Keratinocyte (primary cell): ENCODE measurements around the gene TRIM54. TPM values are rescaled to one million over a fixed set of nuclear protein-coding genes. Genes with fewer than 3 reads are reported as not detected.

Experiments
- DNase-seq: peaks from one replicate; pipeline ENCODE4 v3.0.0-alpha.2; 2011; ENCODE audit warnings: low read depth, missing footprints, low spot score
- FAIRE-seq: peaks from 2 replicates; lab custom pipeline; 2011; peaks lifted over from hg19 to GRCh38; lab: Jason Lieb, UNC
- H2AFZ ChIP-seq: 2 replicates; pipeline ENCODE4 v1.6.0; 2012; ENCODE audit warnings: low read length, control low read depth, inconsistent platforms; ENCODE audit not compliant: control insufficient read depth
- H3K27ac ChIP-seq: 2 replicates; pipeline ENCODE4 v1.5.1; 2011; ENCODE audit warnings: low read length; ENCODE audit not compliant: control insufficient read depth, insufficient read depth
- H3K27me3 ChIP-seq: 3 replicates; pipeline ENCODE4 v1.6.0; 2011; ENCODE audit warnings: low read length; ENCODE audit not compliant: control insufficient read depth, insufficient read depth; ENCODE audit errors: extremely low read depth
- H3K36me3 ChIP-seq, 2 experiments: 2 replicates in 1 of 2; 3 replicates in 1 of 2; pipeline ENCODE4 v1.5.1; 2011; ENCODE audit warnings: low read length in 2 of 2, mild to moderate bottlenecking in 1 of 2; ENCODE audit not compliant: control insufficient read depth in 2 of 2, insufficient read depth in 2 of 2; ENCODE audit errors: extremely low read depth in 1 of 2
- H3K4me1 ChIP-seq: 3 replicates; pipeline ENCODE4 v1.5.1; 2011; ENCODE audit warnings: low read length; ENCODE audit not compliant: control insufficient read depth, insufficient read depth; ENCODE audit errors: extremely low read depth
- H3K4me2 ChIP-seq: 3 replicates; pipeline ENCODE4 v1.6.0; 2011; ENCODE audit warnings: low read depth, low read length; ENCODE audit not compliant: control insufficient read depth, insufficient read depth; ENCODE audit errors: extremely low read depth
- H3K4me3 ChIP-seq, 3 experiments: fragments of 200-600 bp in 1 of 3; sonication (generic) in 1 of 3; 2 replicates in 2 of 3; 3 replicates in 1 of 3; pipeline ENCODE4 v1.5.1; 2011 to 2016; ENCODE audit warnings: low read length in 3 of 3, mild to moderate bottlenecking in 3 of 3, control low read depth in 2 of 3, inconsistent platforms in 1 of 3, low read depth in 1 of 3, mixed read lengths in 1 of 3, mixed run types in 1 of 3, moderate library complexity in 1 of 3; ENCODE audit not compliant: control insufficient read depth in 2 of 3, insufficient read depth in 2 of 3; ENCODE audit errors: extremely low read depth in 1 of 3
- H3K79me2 ChIP-seq: 2 replicates; pipeline ENCODE4 v1.6.0; 2012; ENCODE audit warnings: low read length; ENCODE audit not compliant: control insufficient read depth, insufficient read depth
- H3K9ac ChIP-seq: 3 replicates; pipeline ENCODE4 v1.6.0; 2011; ENCODE audit warnings: low read length; ENCODE audit not compliant: control insufficient read depth, insufficient read depth; ENCODE audit errors: extremely low read depth
- H3K9me1 ChIP-seq: 3 replicates; pipeline ENCODE4 v1.6.0; 2011; ENCODE audit warnings: low read length; ENCODE audit not compliant: control insufficient read depth, insufficient read depth; ENCODE audit errors: extremely low read depth
- H3K9me3 ChIP-seq: 2 replicates; pipeline ENCODE4 v1.5.1; 2012; ENCODE audit warnings: low read depth, low read length; ENCODE audit not compliant: control insufficient read depth
- H4K20me1 ChIP-seq: 3 replicates; pipeline ENCODE4 v1.6.0; 2011; ENCODE audit warnings: low read length; ENCODE audit not compliant: control insufficient read depth, insufficient read depth; ENCODE audit errors: extremely low read depth
- EZH2 ChIP-seq: IDR thresholded peaks from one replicate; pipeline ENCODE4 v1.6.1; 2012; ENCODE audit warnings: inconsistent platforms, mild to moderate bottlenecking, low read length, moderate library complexity
- dilution Hi-C: fragments of 300-500 bp; cut with MboI; formaldehyde crosslinking; loops from one replicate; pipeline ENCODE4 v1.7.0; 2020; ENCODE audit warnings: low sequenced_read_pairs; ENCODE audit not compliant: extremely low pct_ligation_motif_present
- polyA plus RNA-seq, 5 experiments: library from polyadenylated mRNA; depleted of rRNA in 3 of 5; stranded (reverse) in 3 of 5; stranded (forward) in 1 of 5; unstranded in 1 of 5; fragments of >200 nt; gene quantifications; 1 replicate in 1 of 5; 2 replicates in 3 of 5; 3 replicates in 1 of 5; pipeline versions ENCODE4 v1.2.1 to v1.2.3, GENCODE V29; 2011 to 2012; ENCODE audit warnings: missing spikeins in 2 of 5, low read depth in 1 of 5, low replicate concordance in 1 of 5
- TF ChIP-seq, protein P1 (sequence below), 3 experiments: IDR thresholded peaks in 1 of 3; conservative IDR thresholded peaks in 1 of 3; optimal IDR thresholded peaks in 1 of 3; 2 replicates in 2 of 3; 3 replicates in 1 of 3; pipeline versions ENCODE3 to v1.5.1; 2011; ENCODE audit warnings: low read length in 3 of 3, mild to moderate bottlenecking in 3 of 3, moderate library complexity in 2 of 3, control low read depth in 1 of 3, inconsistent platforms in 1 of 3; ENCODE audit not compliant: insufficient read depth in 2 of 3; ENCODE audit errors: extremely low read depth in 1 of 3

Gene TRIM54
- polyA plus RNA-seq, 1 donor (not counting 4 experiments of a cell fraction or from before 2014, with no cell fraction given), result not detected

DNA sequence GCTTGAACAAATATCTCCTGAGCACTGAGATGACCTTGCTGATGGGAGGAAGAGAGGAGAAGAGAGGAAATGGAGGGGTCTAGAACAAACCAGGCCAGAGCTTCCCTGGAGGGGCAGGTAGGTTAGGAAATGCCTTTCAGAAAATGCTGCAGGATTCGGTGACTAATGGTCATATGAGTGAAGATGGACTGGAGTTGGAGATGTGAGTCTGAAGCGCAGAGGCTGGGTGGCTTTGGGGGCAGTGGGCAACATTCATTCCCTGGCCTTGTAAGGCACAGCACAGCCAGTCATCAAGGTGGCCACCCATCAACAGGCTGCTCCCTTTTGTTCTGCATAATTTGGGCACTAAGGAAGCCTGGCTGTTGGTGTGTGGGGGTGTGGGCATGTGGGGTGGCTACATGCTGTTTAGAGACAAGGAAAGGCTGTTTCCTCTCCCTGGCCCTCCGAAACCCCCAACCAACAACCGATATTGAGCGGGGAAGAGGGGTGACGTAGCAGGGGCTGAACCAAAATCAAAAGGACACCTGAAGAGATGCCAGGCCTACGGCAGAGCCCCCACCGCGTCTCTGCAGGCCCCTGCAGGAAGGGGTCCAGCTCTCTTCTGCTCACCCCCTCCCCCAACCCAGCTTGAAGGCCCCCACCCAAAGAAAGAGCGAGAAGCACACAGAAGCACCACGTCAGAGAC, 20.8 kb upstream of the TRIM54 start:
- dilution Hi-C loops, result no loop called here
- peaks cover 14% of the 10 kb centered on the region for H3K4me1 ChIP-seq
- no peak overlapping the region for H2AFZ ChIP-seq
- no peak overlapping the region for H3K4me2 ChIP-seq
- H3K4me3 ChIP-seq, result no peak overlapping the region
- DNase-seq (no peak), FAIRE-seq (no peak)
- no peak overlapping the region for H3K27ac ChIP-seq
- peak; percentile 18 for TF ChIP-seq EZH2
- TF ChIP-seq, protein P1, sequence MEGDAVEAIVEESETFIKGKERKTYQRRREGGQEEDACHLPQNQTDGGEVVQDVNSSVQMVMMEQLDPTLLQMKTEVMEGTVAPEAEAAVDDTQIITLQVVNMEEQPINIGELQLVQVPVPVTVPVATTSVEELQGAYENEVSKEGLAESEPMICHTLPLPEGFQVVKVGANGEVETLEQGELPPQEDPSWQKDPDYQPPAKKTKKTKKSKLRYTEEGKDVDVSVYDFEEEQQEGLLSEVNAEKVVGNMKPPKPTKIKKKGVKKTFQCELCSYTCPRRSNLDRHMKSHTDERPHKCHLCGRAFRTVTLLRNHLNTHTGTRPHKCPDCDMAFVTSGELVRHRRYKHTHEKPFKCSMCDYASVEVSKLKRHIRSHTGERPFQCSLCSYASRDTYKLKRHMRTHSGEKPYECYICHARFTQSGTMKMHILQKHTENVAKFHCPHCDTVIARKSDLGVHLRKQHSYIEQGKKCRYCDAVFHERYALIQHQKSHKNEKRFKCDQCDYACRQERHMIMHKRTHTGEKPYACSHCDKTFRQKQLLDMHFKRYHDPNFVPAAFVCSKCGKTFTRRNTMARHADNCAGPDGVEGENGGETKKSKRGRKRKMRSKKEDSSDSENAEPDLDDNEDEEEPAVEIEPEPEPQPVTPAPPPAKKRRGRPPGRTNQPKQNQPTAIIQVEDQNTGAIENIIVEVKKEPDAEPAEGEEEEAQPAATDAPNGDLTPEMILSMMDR (optimal IDR thresholded peaks at IDR 0.05 in 1 of 3, IDR thresholded peaks at IDR 0.05 in 1 of 3, conservative IDR thresholded peaks at IDR 0.05 in 1 of 3; ENCODE audit: extremely low read depth in 1 of 3, insufficient read depth in 2 of 3, low read length in 3 of 3), result no peak
- H3K9ac ChIP-seq, result no peak overlapping the region
- H3K79me2 ChIP-seq, result no peaks in the 10 kb centered on the region
- H3K27me3 ChIP-seq, result peaks cover 85% of the 10 kb centered on the region
- peaks cover 2% of the 10 kb centered on the region for H4K20me1 ChIP-seq
- no peaks in the 10 kb centered on the region for H3K9me1 ChIP-seq
- no peaks in the 10 kb centered on the region for H3K9me3 ChIP-seq
- H3K36me3 ChIP-seq, result no peaks in the 10 kb centered on the region

DNA sequence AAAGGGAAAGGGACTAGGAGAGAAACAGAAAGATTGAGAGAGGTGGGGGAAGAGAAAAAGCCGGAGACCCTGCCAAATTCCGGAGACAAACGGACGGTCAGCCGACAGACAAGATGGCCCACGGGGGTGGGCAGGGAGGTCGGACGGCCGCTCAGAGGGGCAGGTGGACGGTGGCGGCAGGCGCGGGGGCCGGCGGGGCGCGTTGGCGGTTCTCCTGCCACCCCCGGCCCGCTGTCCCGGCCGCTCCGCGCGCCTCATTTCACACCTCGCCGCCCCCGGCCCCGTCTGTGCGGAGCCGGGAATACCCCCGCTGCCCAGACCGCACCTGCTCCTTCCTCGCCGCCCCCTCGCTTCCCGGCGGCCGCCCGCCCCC, 20.3 kb upstream of the TRIM54 start:
- Histone ChIP-seq H3K9ac (no peak overlapping the region), H3K27ac (no peak overlapping the region), H3K4me3 (no peak overlapping the region), H3K79me2 (no peaks in the 10 kb centered on the region), H4K20me1 (peaks cover 2% of the 10 kb centered on the region), H3K4me1 (peaks cover 14% of the 10 kb centered on the region), H3K27me3 (peaks cover 81% of the 10 kb centered on the region), H2AFZ (no peak overlapping the region), H3K36me3 (no peaks in the 10 kb centered on the region), H3K9me1 (no peaks in the 10 kb centered on the region), H3K9me3 (no peaks in the 10 kb centered on the region), H3K4me2 (no peak overlapping the region)
- DNase-seq, result no peak
- FAIRE-seq, result no peak
- dilution Hi-C loops, result no loop called here
- TF ChIP-seq EZH2, result peak; percentile 69
- TF ChIP-seq, protein P1 (optimal IDR thresholded peaks at IDR 0.05 in 1 of 3, IDR thresholded peaks at IDR 0.05 in 1 of 3, conservative IDR thresholded peaks at IDR 0.05 in 1 of 3; ENCODE audit: extremely low read depth in 1 of 3, insufficient read depth in 2 of 3, low read length in 3 of 3), result no peak
